ENCODE data around the gene PCBP3. TPM values are rescaled to one million over a fixed set of nuclear protein-coding genes. Genes with fewer than 3 reads are reported as not detected.

PCBP3 gene
- total RNA-seq, 1 experiment from 2014 or later, result 3.7 TPM

DNA sequence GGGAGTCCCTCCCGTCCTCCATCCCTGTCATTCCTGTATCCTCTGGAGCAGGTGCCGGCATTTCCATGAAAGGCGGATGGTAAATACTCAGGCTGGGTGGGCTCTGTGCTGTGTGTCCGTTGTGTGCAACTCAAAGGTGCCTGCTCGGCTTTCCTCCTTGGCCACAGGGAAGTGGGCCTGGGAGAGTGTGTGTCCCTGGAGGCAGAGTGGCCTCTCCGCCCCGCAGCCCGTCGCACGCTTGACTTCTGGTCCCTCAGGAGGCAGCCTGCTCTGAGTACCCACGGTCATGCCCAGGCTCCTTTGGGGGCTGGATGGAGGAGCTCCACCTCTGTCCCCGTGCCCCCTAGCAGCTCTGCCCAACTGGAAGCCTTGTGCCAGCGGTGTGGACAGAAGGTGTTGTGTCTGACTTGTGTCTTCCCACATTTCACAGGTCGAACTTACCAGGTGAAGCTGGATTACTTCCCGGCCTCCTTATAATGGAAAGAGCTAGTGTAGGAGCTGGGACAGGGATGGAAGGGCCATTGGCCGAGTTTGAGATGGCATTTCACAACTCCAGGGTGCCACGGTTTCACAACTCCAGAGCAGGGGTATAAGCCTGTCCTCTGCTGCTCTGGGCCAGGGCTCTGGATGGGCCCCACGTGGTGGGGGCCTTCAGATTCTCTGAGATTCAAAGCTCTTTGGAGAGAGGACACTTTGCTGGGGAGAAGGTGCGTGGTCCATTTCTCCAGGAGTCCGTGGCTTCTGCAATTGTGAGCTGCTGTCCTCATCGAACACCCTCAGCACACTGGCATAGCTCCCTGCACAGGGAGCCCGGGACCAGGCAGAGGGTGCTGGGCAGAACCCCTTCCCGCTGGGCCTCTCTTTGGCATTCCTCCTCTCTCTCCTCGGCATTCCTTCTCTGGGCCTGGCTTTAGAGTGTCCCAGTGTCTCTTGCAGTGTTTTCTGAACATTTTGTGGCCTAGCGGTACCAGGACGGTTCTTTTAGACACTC is 185.3 kb downstream of the PCBP3 start:
- Mint-ChIP-seq H3K27me3 (ENCODE audit: insufficient read depth, unreplicated experiment) (peaks cover 9% of the 10 kb centered on the region), H3K9me3 (ENCODE audit: unreplicated experiment) (no peaks in the 10 kb centered on the region), H3K36me3 (ENCODE audit: insufficient read depth, unreplicated experiment) (no peaks in the 10 kb centered on the region), H3K4me3 (ENCODE audit: unreplicated experiment) (no peak overlapping the region), H3K4me1 (ENCODE audit: insufficient read depth, unreplicated experiment) (no peaks in the 10 kb centered on the region), H3K27ac (ENCODE audit: low read depth, unreplicated experiment) (no peak overlapping the region)
- DNase-seq (ENCODE audit: unreplicated experiment), result no peak
- intact Hi-C loops (cut with micrococcal nuclease), result no loop called here
- no TSS peak for BruUV-seq (replicated peaks)
- TF ChIP-seq, protein P1, sequence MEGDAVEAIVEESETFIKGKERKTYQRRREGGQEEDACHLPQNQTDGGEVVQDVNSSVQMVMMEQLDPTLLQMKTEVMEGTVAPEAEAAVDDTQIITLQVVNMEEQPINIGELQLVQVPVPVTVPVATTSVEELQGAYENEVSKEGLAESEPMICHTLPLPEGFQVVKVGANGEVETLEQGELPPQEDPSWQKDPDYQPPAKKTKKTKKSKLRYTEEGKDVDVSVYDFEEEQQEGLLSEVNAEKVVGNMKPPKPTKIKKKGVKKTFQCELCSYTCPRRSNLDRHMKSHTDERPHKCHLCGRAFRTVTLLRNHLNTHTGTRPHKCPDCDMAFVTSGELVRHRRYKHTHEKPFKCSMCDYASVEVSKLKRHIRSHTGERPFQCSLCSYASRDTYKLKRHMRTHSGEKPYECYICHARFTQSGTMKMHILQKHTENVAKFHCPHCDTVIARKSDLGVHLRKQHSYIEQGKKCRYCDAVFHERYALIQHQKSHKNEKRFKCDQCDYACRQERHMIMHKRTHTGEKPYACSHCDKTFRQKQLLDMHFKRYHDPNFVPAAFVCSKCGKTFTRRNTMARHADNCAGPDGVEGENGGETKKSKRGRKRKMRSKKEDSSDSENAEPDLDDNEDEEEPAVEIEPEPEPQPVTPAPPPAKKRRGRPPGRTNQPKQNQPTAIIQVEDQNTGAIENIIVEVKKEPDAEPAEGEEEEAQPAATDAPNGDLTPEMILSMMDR (IDR thresholded peaks at IDR 0.05; ENCODE audit: unreplicated experiment), result no peak
- ChIA-PET POLR2A (no interaction called here), CTCF (interaction anchor here (0.6 kb wide), 1 partner anchor 439 kb away, joined by 3 read pairs; no protein-coding TSS in a partner anchor)

DNA sequence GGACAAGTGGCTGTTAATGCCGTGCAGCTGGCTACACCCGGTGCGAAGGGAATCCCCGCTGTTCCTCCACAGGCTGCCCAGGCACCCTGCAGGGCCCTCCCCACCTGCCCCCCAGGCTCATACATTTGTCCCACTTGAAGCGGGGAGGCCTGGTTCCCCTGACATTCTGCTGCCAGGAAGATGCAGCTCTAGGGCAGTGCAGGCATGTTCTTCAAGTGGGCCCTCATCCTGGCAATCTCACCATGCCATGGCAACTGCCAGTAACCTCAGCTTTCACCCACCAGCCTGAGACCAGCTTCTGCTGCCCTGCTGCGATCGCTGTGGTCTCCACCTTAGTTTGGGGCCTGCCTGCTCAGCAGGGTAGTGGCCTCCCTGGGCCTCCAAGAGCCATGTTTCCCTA is 186.1 kb downstream of the PCBP3 start:
- H3K4me3 Mint-ChIP-seq (ENCODE audit: unreplicated experiment), result no peak overlapping the region
- no peaks in the 10 kb centered on the region for H3K4me1 Mint-ChIP-seq (ENCODE audit: insufficient read depth, unreplicated experiment)
- no peaks in the 10 kb centered on the region for H3K36me3 Mint-ChIP-seq (ENCODE audit: insufficient read depth, unreplicated experiment)
- DNase-seq (ENCODE audit: unreplicated experiment), result no peak
- intact Hi-C loops (cut with micrococcal nuclease), result no loop called here
- TF ChIP-seq, protein P1 (IDR thresholded peaks at IDR 0.05; ENCODE audit: unreplicated experiment), result no peak
- H3K27me3 Mint-ChIP-seq (ENCODE audit: insufficient read depth, unreplicated experiment), result peaks cover under 1% of the 10 kb centered on the region
- no TSS peak for BruUV-seq (replicated peaks)
- ChIA-PET POLR2A (no interaction called here), CTCF (interaction anchor here (0.6 kb wide), 1 partner anchor 183 kb away, joined by 3 read pairs; no protein-coding TSS in a partner anchor)
- no peak overlapping the region for H3K27ac Mint-ChIP-seq (ENCODE audit: low read depth, unreplicated experiment)
- H3K9me3 Mint-ChIP-seq (ENCODE audit: unreplicated experiment), result no peaks in the 10 kb centered on the region

DNA sequence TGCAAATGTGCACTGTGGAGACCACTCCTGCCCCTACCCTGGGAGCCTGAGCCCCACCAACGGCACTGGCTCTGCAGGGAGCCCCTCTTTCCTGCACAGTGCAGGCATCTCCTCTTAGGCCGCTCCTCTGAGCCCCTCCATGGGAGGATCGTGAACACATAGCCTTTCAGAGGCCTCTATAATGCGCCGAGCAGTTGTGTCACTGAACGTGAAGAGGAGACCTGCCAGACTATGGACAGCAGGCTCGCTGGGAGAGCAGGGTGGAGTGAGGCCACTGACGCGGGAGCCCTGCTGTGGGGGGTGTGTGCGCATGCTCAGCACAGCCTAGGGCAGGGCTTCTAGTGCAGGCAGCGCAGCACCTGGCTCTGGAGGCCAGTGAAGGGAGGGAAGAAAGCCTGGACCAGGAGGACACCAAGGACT is 186.7 kb downstream of the PCBP3 start:
- H3K27me3 Mint-ChIP-seq (ENCODE audit: insufficient read depth, unreplicated experiment), result no peaks in the 10 kb centered on the region
- H3K4me1 Mint-ChIP-seq (ENCODE audit: insufficient read depth, unreplicated experiment), result no peaks in the 10 kb centered on the region
- H3K9me3 Mint-ChIP-seq (ENCODE audit: unreplicated experiment), result no peaks in the 10 kb centered on the region
- no TSS peak for BruUV-seq (replicated peaks)
- no peaks in the 10 kb centered on the region for H3K36me3 Mint-ChIP-seq (ENCODE audit: insufficient read depth, unreplicated experiment)
- no peak overlapping the region for H3K27ac Mint-ChIP-seq (ENCODE audit: low read depth, unreplicated experiment)
- ChIA-PET POLR2A (no interaction called here), CTCF (interaction anchor here (0.6 to 1.7 kb wide), 3 partner anchors 10 to 605 kb away, joined by 3 to 9 read pairs (median 3); no protein-coding TSS in a partner anchor)
- H3K4me3 Mint-ChIP-seq (ENCODE audit: unreplicated experiment), result no peak overlapping the region
- TF ChIP-seq, protein P1 (IDR thresholded peaks at IDR 0.05; ENCODE audit: unreplicated experiment), result no peak
- intact Hi-C loops (cut with micrococcal nuclease), result no loop called here
- DNase-seq (ENCODE audit: unreplicated experiment), result no peak

DNA sequence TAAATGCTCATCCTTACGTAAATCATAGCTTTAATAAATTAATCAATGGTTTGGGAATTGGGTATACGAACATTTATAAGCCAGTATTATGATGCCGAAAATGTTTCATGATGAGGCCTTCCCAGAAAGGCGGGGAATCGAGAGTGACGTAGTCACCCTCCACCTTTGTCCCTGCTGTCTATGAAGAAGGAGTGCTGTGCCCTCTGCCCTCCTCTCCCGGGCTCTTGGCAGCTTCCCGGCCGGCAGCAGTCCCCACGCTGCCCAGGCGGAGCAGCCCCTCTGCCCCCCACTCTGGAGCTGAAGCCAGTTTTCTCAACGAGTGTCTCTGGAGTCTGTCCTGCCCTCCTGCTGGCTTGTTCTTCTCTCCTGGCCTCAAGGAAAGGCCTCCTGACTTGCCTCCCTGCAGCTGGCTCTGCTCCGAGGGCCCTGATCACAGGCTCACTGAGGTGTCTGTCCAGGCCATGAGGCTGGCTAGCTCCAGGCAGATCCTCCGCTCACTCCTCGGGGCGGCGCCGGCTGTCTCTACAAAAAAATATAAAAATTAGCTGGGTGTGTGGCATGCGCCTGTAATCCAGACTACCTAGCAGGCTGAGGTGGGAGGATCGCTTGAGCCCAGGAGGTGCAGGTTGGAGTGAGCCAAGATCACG is 187.3 kb downstream of the PCBP3 start:
- CTCF ChIA-PET, result interaction anchor here (0.8 to 1.7 kb wide), 2 partner anchors 11 to 606 kb away, joined by 3 to 9 read pairs; no protein-coding TSS in a partner anchor
- no peaks in the 10 kb centered on the region for H3K9me3 Mint-ChIP-seq (ENCODE audit: unreplicated experiment)
- H3K27ac Mint-ChIP-seq (ENCODE audit: low read depth, unreplicated experiment), result no peak overlapping the region
- TF ChIP-seq, protein P1 (IDR thresholded peaks at IDR 0.05; ENCODE audit: unreplicated experiment), result no peak
- no peaks in the 10 kb centered on the region for H3K27me3 Mint-ChIP-seq (ENCODE audit: insufficient read depth, unreplicated experiment)
- intact Hi-C loops (cut with micrococcal nuclease), result no loop called here
- no peaks in the 10 kb centered on the region for H3K4me1 Mint-ChIP-seq (ENCODE audit: insufficient read depth, unreplicated experiment)
- no peaks in the 10 kb centered on the region for H3K36me3 Mint-ChIP-seq (ENCODE audit: insufficient read depth, unreplicated experiment)
- no peak overlapping the region for H3K4me3 Mint-ChIP-seq (ENCODE audit: unreplicated experiment)
- no peak for DNase-seq (ENCODE audit: unreplicated experiment)
- POLR2A ChIA-PET, result no interaction called here
- BruUV-seq (replicated peaks), result no TSS peak
